ENCODE measurements around the gene CCDC27. TPM values are rescaled to one million over a fixed set of nuclear protein-coding genes. Genes with fewer than 3 reads are reported as not detected.
"Not testable (repeated sequence)": the region's sequence is repeated elsewhere in the genome, so short reads cannot be mapped to it uniquely, and the experiment has no call there.

The CCDC27 gene
- total RNA-seq, 1 donor from 2014 or later = not detected

- peak overlapping the region; percentile 78 for H3K4me3 ChIP-seq (ENCODE audit: low read depth, low read length)
- no peak for DNase-seq (ENCODE audit: low read depth)
- TF ChIP-seq CTCF (conservative IDR thresholded peaks at IDR 0.05; ENCODE audit: low read depth, low read length) = no peak
These were observed 5.8 kb upstream of the CCDC27 start for GRCh38 chr1:3746389-3746829.

GRCh38 chr1:3746830-3747521 is 5.3 kb upstream of the CCDC27 start:
- no peak for DNase-seq (ENCODE audit: low read depth)
- peak overlapping the region; percentile 78 for H3K4me3 ChIP-seq (ENCODE audit: low read depth, low read length)
- TF ChIP-seq CTCF (conservative IDR thresholded peaks at IDR 0.05; ENCODE audit: low read depth, low read length) = no peak

- no peak for DNase-seq (ENCODE audit: low read depth)
- TF ChIP-seq CTCF (conservative IDR thresholded peaks at IDR 0.05; ENCODE audit: low read depth, low read length) = no peak
- H3K4me3 ChIP-seq (ENCODE audit: low read depth, low read length) = peak overlapping the region; percentile 78
These were observed 4.8 kb upstream of the CCDC27 start for GRCh38 chr1:3747522-3747848.

- peak overlapping the region; percentile 78 for H3K4me3 ChIP-seq (ENCODE audit: low read depth, low read length)
- no peak for TF ChIP-seq CTCF (conservative IDR thresholded peaks at IDR 0.05; ENCODE audit: low read depth, low read length)
- DNase-seq (ENCODE audit: low read depth) = no peak
These were observed 4.3 kb upstream of the CCDC27 start for GRCh38 chr1:3747903-3748302.

GRCh38 chr1:3748316-3748900 is 3.8 kb upstream of the CCDC27 start:
- not testable (repeated sequence) for H3K4me3 ChIP-seq (ENCODE audit: low read depth, low read length); DNase-seq (ENCODE audit: low read depth)

GRCh38 chr1:3749512-3749911 is 2.7 kb upstream of the CCDC27 start:
- DNase-seq (ENCODE audit: low read depth) = no peak
- no peak overlapping the region for H3K4me3 ChIP-seq (ENCODE audit: low read depth, low read length)
- no peak for TF ChIP-seq CTCF (conservative IDR thresholded peaks at IDR 0.05; ENCODE audit: low read depth, low read length)

GRCh38 chr1:3750741-3751140 is 1.5 kb upstream of the CCDC27 start:
- DNase-seq (ENCODE audit: low read depth) = no peak
- no peak for TF ChIP-seq CTCF (conservative IDR thresholded peaks at IDR 0.05; ENCODE audit: low read depth, low read length)
- no peak overlapping the region for H3K4me3 ChIP-seq (ENCODE audit: low read depth, low read length)
